ENCODE data around the gene LRRC37A3.
A peak's percentile ranks its signal among the peaks of the same experiment; 100 is the strongest.
"Not testable (repeated sequence)": the region's sequence is repeated elsewhere in the genome, so short reads cannot be mapped to it uniquely, and the experiment has no call there.

Gene LRRC37A3

DNA sequence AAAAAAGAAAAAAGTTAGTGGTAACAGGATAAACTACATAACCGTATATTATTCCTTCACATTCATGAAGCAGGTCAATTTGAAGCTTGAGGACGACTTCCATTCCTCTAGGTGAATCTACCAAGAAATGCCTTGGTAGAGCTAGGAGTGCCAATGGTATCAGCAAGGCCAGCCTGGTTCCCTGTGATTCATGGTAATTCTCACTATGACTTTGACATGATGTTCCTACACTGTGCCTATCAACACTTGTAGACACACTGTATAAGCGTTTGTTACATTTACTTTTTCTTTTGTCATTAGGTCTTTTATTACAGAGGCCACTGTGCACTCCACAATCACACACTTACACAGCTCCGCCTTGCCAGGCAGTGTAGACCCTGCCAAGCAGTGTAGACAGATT lies 7.2 kb upstream of the LRRC37A3 start:
- not testable (repeated sequence) for DNase-seq (ENCODE audit: low read depth in 2 of 3, low spot score in 1 of 3)

GRCh38 chr17:64925244-64925643 lies 6.0 kb upstream of the LRRC37A3 start:
- not testable (repeated sequence) for DNase-seq (ENCODE audit: low read depth in 2 of 3, low spot score in 1 of 3)

DNA sequence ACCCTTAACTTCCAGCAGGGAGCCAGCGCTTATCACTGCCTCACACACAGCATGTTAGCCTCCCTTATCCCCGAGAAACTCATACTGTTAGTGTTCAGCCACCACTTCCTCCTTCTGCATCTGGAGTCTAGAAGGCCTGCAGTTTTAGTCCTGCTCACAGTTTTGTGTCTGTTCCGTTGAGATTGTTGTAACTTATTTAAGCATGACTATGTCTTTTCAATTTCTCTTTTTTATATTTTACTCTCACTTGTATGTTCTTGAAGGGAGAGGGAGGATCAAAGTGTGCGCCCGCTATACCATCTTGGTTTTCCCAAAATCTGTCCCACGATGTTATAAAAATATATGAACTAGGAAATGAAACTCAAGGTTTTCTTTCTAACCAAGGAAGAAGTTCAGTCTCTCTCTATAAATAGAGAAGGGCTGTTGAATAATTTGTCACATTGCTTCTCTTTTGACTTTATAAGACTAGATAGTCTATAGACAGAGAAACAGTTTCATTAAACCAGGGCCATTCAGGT lies 3.8 kb upstream of the LRRC37A3 start:
- DNase-seq (ENCODE audit: low read depth in 2 of 3, low spot score in 1 of 3) = not testable (repeated sequence)

DNA sequence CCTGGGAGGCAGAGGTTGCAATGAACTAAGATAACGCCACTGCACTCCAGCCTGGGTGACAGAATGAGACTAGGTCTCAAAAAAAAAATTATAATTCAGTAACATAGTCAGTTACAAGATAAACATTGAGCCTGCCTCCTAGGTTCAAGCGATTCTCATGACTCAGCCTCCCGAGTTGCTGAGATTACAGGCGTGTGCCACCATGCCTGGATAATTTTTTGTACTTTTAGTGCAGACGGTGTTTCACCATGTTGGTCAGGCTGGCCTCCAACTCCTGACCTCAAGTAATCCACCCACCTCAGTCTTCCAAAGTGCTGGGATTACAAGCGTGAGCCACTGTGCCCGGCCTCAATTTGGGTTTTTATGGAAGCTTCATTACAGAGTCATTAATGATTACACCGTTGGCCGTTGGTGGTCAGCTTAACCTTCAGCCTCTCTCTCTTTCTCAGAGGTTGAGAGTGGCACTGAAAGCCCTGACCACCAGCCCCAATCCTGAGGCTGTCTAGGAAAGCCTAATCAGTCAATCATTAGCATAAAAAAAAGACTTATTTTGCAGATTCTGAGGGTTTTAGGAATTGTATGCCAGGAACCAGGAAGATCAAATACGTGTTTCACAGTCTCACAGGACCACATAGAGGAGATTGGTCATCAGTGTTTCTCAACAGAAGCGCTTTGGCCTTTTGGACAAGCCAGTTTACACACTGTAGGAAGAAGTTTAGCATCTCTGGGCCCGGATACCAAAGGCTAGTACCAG lies 1.3 kb upstream of the LRRC37A3 start:
- DNase-seq (ENCODE audit: low read depth in 2 of 3, low spot score in 1 of 3) = no peak

DNA sequence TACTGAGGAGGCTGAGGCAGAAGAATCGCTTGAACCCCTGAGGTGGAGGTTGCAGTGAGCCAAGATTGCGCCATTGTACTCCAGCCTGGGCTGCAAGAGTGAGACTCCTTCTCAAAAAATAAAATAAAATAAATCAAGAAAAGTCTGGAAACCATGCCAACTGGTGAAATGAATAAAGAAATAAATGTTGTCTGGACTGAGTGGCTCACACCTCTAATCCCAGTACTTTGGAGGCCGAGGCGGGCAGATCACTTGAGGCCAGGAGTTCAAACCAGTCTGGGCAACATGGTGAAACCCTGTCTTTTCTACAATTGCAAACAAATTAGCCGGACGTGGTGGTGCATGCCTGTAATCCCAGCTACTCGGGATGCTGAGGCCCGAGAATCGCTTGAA lies 744 bp upstream of the LRRC37A3 start:
- DNase-seq (ENCODE audit: low read depth in 2 of 3, low spot score in 1 of 3) = no peak

DNA sequence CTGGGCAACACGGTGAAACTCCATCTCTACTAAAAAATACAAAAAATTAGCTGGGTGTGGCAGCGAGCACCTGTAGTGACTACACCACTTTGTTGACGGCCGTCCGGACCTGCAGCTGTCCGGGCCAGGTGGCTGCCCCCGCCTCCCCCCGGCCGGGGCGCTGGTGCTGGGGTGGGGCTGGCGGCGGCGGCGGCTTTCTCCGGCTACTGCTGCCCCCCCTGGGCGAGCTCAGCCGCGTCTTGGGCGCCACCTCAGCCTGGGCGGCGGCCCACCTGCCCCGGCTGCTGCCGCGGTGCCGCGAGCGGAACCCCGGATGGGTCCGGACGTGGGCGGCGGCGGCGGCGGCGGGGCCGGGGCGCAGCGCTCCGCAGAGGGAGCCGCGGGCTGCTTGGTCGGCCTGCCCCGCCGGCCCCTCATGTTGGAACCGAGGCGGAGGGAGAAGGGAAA lies 413 bp downstream of the LRRC37A3 start:
- peak in 1 of 3 donors; percentile 30 for DNase-seq (ENCODE audit: low read depth in 2 of 3, low spot score in 1 of 3)

DNA sequence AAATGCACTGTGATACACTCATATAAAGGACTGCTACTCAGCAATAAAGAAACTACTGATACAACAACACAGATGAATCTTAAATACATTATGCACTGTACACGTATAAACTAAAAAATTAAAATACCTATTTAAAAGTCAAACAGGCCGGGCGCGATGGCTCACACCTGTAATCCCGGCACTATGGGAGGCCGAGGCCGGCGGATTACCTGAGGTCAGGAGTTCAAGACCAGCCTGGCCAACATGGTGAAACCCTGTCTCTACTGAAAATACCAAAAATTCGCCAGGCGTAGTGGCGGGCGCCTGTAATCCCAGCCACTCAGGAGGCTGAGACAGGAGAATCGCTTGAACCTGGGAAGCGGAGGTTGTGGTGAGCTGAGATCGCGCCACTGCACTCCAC lies 1.7 kb downstream of the LRRC37A3 start:
- DNase-seq (ENCODE audit: low read depth in 2 of 3, low spot score in 1 of 3) = not testable (repeated sequence)

- DNase-seq (ENCODE audit: low read depth in 2 of 3, low spot score in 1 of 3) = not testable (repeated sequence)
Observed at GRCh38 chr17:64915244-64915643, 4.0 kb downstream of the LRRC37A3 start.

- DNase-seq (ENCODE audit: low read depth in 2 of 3, low spot score in 1 of 3) = not testable (repeated sequence)
Observed at GRCh38 chr17:64910191-64910514, 9.1 kb downstream of the LRRC37A3 start.

DNA sequence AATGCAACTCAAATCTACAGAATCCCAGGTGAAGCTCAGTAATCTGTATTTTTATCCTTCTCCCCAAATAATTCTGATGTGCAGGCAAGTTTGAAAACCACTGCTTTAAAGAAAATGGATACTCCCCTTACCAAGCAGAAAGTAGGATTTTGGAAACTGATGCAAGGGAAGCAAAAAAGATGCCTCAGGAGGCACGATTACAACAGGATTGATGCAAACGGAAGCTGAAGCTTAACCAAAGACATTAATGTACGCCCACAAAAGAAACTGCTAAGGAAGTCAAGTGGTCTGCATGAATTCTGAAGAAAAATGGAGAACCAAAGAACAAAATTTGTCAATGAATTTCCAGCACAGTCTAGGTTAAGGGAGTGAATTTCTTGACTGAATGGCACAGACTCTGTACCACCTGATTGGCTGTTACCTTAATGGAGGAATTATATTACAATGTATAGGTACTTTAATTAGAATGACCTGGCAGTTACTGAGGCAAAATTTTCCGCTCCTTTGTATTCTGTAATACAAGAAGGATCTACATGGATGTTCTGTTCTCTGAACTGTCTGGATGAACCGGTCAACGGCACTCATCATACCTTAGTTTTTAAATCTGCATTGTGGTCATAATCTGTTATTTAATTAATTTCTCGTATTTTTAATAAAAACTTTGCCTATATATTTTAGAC lies 9.6 kb downstream of the LRRC37A3 start:
- DNase-seq (ENCODE audit: low read depth in 2 of 3, low spot score in 1 of 3) = not testable (repeated sequence)

DNA sequence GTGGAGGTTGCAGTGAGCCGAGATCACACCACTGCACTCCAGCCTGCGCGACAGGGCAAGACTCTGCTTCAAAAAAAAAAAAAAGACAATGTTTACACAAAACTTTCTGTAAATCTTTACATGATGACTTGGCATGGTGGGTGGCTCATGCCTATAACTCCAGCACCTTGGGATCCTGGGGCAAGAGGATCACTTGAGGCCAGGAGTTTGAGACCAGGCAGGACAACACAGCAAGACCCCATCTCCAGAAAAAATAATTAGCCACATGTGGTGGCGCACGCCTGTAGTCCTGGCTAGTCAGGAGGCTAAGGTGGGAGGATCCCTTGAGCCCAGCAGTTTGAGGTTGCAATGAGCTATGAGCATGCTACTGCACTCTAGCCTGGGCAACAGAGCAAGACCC lies 15.2 kb downstream of the LRRC37A3 start:
- DNase-seq (ENCODE audit: low read depth in 2 of 3, low spot score in 1 of 3) = not testable (repeated sequence)

DNA sequence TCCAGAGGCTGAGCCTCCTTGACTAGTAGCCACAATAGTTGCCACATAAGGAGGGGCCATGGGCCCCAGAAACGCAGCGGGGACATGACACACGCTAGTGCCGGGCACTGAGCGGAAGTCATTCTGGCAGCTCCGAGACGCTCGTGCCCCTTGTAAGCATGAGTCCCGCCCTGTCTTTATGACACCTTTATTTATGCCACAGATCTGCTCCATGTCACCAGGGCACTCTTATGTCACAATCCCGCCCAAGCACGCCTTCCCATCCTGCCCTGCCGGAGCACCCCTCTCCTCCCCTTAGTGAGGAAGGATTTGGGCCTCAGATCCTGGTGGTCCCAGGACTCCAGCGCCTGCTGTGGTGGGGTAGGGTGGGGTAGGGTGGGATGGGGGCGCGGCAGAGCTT lies 22.1 kb downstream of the LRRC37A3 start:
- not testable (repeated sequence) for DNase-seq (ENCODE audit: low read depth in 2 of 3, low spot score in 1 of 3)

DNA sequence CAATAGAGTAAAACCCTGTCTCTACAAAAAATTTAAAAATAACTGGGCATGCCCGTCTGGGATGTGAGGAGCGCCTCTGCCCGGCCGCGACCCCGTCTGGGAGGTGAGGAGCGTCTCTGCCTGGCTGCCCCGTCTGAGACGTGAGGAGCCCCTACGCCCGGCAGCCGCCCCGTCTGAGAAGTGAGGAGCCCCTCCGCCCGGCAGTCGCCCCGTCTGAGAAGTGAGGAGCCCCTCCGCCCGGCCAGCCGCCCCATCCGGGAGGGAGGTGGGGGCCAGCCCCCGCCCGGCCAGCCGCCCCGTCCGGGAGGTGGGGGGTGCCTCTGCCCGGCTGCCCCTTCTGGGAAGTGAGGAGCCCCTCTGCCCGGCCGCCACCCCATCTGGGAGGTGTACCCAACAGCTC lies 45.1 kb downstream of the LRRC37A3 start:
- DNase-seq (ENCODE audit: low read depth in 2 of 3, low spot score in 1 of 3) = not testable (repeated sequence)

GRCh38 chr17:64847504-64848466 lies 71.5 kb downstream of the LRRC37A3 start:
- DNase-seq (ENCODE audit: low read depth in 2 of 3, low spot score in 1 of 3) = peak; percentile 49 to 79 (median 77)

DNA sequence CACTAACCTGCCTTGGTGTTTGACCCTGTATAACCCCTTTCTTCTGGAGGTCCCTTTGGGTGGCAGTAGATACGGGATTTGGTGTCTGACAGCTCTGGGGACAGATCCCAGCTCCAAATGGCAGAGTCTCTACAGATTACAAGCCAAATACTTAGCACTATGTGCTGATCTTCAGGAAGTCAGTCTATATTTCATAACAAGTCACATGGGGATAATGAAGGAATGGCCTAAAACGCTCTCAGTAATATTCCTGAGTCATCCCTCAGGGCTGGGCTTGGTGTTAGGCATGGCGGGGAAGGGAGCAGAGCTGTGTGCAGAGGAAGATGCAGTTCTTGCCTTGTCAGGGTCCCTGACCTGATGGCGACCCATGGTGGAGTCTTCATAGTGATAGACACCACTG lies 72.4 kb downstream of the LRRC37A3 start:
- not testable (repeated sequence) for DNase-seq (ENCODE audit: low read depth in 2 of 3, low spot score in 1 of 3)

DNA sequence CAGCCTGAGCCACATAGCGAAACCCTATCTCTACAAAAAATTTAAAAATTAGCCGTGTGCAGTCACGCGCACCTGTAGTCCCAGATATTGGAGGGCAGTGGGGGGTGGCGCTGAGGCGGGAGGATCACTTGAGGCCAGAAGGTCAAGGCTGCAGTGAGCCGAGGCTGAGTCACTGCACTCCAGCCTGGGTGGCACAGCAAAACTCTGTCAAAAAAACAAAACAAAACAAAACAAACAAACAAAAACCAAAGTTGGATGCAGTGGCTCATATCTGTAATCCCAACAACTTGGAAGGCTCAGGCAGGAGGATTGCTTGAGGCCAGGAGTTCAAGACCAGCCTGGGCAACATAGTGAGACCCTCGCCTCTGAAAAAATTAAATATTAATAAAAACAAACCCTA lies 75.4 kb downstream of the LRRC37A3 start:
- DNase-seq (ENCODE audit: low read depth in 2 of 3, low spot score in 1 of 3) = not testable (repeated sequence)

DNA sequence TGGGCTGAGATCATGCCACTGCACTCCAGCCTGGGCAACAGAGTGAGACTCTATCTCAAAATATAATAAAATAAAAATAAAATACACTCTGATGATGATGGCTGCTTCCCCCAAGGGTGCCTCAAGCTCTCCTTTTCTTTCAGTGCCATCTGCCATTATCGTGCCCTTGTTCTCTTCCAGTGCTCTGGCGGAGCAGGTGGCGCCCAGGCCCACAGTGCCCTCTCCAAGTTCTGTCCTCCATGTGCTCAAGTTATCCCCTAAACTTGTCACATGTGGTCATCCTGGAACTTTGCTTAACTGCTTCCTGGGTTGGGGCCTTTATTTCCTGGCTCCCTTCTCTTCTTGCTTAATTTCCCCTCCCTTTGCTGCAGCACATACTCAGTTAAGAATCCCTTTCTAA lies 76.4 kb downstream of the LRRC37A3 start:
- not testable (repeated sequence) for DNase-seq (ENCODE audit: low read depth in 2 of 3, low spot score in 1 of 3)

GRCh38 chr17:64840960-64841359 lies 78.3 kb downstream of the LRRC37A3 start:
- not testable (repeated sequence) for DNase-seq (ENCODE audit: low read depth in 2 of 3, low spot score in 1 of 3)

- not testable (repeated sequence) for DNase-seq (ENCODE audit: low read depth in 2 of 3, low spot score in 1 of 3)
Observed at GRCh38 chr17:64838513-64838912, 80.8 kb downstream of the LRRC37A3 start.

DNA sequence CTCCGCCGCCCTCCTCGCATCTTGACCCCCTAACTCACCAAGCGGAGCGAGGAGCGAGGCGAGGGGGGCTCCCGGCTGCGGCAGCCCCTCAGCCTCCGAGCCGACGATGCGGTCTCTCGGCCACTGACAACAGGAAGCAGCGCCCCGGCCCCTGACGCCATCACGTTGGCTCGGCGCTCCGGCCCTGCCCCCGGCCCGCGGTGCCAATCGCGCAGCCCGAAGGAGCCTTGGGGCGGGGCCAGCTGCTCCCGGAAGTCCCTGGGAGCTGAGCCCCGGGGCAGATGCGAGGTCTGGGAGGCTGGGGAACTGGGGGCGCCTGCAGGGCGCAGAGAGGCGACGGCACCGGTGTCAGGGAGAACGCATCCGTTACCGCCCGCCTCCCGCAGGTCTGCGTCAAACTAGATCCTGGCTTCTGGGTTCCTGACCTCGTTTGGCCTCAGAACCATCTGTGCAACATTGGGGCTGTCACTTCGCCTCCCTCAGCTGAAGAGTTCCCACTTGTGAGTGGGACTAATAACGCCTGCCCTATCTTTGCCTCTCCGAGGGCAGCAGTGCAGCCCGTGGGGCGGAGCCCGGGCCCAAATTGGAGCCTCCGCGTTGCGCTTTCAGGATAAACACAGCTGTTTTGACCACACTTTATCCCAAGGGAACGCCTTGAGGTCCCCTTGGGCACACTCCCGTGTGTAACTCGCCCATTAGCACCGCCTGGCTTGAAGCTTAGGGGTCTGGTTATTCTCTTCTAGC lies 82.1 kb downstream of the LRRC37A3 start:
- DNase-seq (ENCODE audit: low read depth in 2 of 3, low spot score in 1 of 3) = peak; percentile 63 to 80 (median 72)
